ENCODE results near the gene CD37. TPM values are rescaled to one million over a fixed set of nuclear protein-coding genes. Genes with fewer than 3 reads are reported as not detected.
A peak's percentile ranks its signal among the peaks of the same experiment; 100 is the strongest.

CD37 gene
- total and polyA plus RNA-seq, 8 donors = 0.35 to 23.1 (median 2.0) TPM

GRCh38 chr19:49340069-49340864 is 5.1 kb downstream of the CD37 start:
- 5 to 7% methylated on average over 35 to 36 of the region's 36 CpGs for WGBS, 2 donors
- DNase-seq = peak; percentile 85 to 95 (median 92)
- Histone ChIP-seq H3K27ac (peak overlapping the region; percentile 91 to 95 (median 94)), H3K36me3 (peaks cover 0 to 19% (median 0%) of the 10 kb centered on the region in 3 donors), H3K4me1 (peaks cover 0 to 6% (median 0%) of the 10 kb centered on the region in 3 donors), H3K4me3 (peak overlapping the region; percentile 21 to 47 (median 30)), H3K27me3 (no peaks in the 10 kb centered on the region), H3K9me3 (no peaks in the 10 kb centered on the region)
- no peak for FAIRE-seq
- TF ChIP-seq CTCF (IDR thresholded peaks at IDR 0.05) = no peak
- ATAC-seq = peak; percentile 72 to 80 (median 76)
- intact Hi-C loops (cut with DNase I) = no loop called here

- Histone ChIP-seq H3K4me3 (no peak overlapping the region), H3K27me3 (no peaks in the 10 kb centered on the region), H3K36me3 (peaks cover 0 to 19% (median 0%) of the 10 kb centered on the region in 3 donors), H3K9me3 (no peaks in the 10 kb centered on the region), H3K4me1 (peaks cover 0 to 6% (median 0%) of the 10 kb centered on the region in 3 donors), H3K27ac (peak overlapping the region; percentile 91 to 95 (median 94))
- intact Hi-C loops (cut with DNase I) = no loop called here
- ATAC-seq (no peak), DNase-seq (peak in 4 of 6 donors; percentile 31 to 44 (median 38)), FAIRE-seq (no peak)
- 91 to 92% methylated on average over 11 of the region's 11 CpGs for WGBS, 2 donors
- no peak for TF ChIP-seq CTCF (IDR thresholded peaks at IDR 0.05)
Measured at GRCh38 chr19:49340865-49341718, 5.9 kb downstream of the CD37 start.

GRCh38 chr19:49342291-49342721 is 7.1 kb downstream of the CD37 start:
- 91 to 95% methylated on average over 11 of the region's 11 CpGs for WGBS, 2 donors
- Histone ChIP-seq H3K27ac (no peak overlapping the region), H3K9me3 (no peaks in the 10 kb centered on the region), H3K4me1 (peaks cover 0 to 6% (median 0%) of the 10 kb centered on the region in 3 donors), H3K27me3 (no peaks in the 10 kb centered on the region), H3K4me3 (no peak overlapping the region), H3K36me3 (peaks cover 0 to 29% (median 10%) of the 10 kb centered on the region in 3 donors)
- intact Hi-C loops (cut with DNase I) = no loop called here
- FAIRE-seq (no peak), ATAC-seq (no peak), DNase-seq (peak in 2 of 6 donors; percentile 28 to 38)
- no peak for TF ChIP-seq CTCF (IDR thresholded peaks at IDR 0.05)

GRCh38 chr19:49343123-49343522 is 7.9 kb downstream of the CD37 start:
- FAIRE-seq = no peak
- 90 to 96% methylated on average over 6 to 7 of the region's 7 CpGs for WGBS, 2 donors
- ATAC-seq = no peak
- Histone ChIP-seq H3K4me3 (no peak overlapping the region), H3K4me1 (peaks cover 0 to 6% (median 0%) of the 10 kb centered on the region in 3 donors), H3K36me3 (peaks cover 0 to 29% (median 10%) of the 10 kb centered on the region in 3 donors), H3K27me3 (no peaks in the 10 kb centered on the region), H3K27ac (no peak overlapping the region), H3K9me3 (no peaks in the 10 kb centered on the region)
- intact Hi-C loops (cut with DNase I) = no loop called here
- no peak for TF ChIP-seq CTCF (IDR thresholded peaks at IDR 0.05)
- peak in 2 of 6 donors; percentile 21 to 42 for DNase-seq

Data from pancreas (tissue), 10 donors.